Measurements from ENCODE around the gene DCHS1. TPM values are rescaled to one million over a fixed set of nuclear protein-coding genes. Genes with fewer than 3 reads are reported as not detected.

The DCHS1 gene
- total and polyA plus RNA-seq, 9 of the 15 experiments (the other 6 are each of a cell fraction or from before 2014, with no cell fraction given) = 0.04 to 0.49 (median 0.14) TPM; not detected in 2

DNA sequence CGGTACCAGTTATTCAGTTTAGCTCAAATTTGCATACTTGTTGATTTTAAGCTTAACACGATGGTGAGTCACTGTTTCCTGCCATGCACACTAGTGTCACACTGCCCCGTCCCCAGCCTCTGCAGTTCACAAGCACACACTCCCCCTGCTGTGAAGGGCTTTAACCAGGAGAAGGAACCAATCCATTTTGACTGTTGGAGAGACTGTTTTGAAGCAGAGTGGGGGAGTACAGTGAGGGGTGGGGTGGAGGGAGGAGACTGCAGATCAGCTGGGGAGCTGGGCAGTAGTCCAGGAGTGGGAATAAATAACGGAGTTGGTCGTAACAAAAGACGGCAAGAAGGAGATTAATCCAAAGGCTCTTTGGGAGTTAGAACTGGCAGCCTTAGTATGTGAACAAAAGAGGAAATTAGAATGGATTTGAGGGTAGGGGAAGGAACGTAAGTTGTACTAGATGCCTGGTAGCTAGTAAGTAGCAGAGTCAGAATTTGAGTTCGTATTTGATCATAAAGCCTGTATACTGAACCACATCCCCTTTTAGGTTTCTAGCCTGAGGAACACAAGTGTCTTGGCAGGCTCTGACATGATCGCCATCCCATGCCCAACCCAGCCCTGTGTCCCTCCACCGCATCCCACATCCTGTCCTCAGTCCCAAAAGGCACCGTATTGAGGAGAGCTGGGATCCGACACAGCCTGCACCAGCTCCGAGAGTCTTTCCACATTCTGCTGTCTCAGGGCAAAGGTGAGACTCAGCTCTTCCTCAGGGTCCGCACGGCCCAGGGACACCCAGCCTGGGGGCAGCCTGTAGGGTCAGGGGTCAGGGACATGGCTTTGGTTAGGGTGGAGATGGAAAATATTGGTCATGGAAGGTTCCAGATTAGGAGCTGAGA is 37.2 kb downstream of the DCHS1 start (continued):
- TF ChIP-seq, protein P1, sequence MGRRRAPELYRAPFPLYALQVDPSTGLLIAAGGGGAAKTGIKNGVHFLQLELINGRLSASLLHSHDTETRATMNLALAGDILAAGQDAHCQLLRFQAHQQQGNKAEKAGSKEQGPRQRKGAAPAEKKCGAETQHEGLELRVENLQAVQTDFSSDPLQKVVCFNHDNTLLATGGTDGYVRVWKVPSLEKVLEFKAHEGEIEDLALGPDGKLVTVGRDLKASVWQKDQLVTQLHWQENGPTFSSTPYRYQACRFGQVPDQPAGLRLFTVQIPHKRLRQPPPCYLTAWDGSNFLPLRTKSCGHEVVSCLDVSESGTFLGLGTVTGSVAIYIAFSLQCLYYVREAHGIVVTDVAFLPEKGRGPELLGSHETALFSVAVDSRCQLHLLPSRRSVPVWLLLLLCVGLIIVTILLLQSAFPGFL (CRISPR knock-in tag; IDR thresholded peaks at IDR 0.05) = no peak
- TF ChIP-seq SOX6 (IDR thresholded peaks at IDR 0.05) (peak; percentile 35), SAFB (IDR thresholded peaks at IDR 0.05; ENCODE audit: borderline replicate concordance, low read depth, low read length) (no peak), LEF1 (IDR thresholded peaks at IDR 0.05) (0 out of 2 replicates have a peak, but pooled peaks have one; percentile 22), ZNF134 (CRISPR knock-in tag; conservative IDR thresholded peaks at IDR 0.05) (no peak), ZNF785 (CRISPR knock-in tag; IDR thresholded peaks at IDR 0.05) (no peak), TSC22D4 (tag; IDR thresholded peaks at IDR 0.05) (no peak), HNRNPL (IDR thresholded peaks at IDR 0.05; ENCODE audit: low read depth, low read length) (no peak), NBN (IDR thresholded peaks at IDR 0.05; ENCODE audit: low read depth) (peak; percentile 80; the same call in 1 of the 2 replicates), MXI1 (IDR thresholded peaks at IDR 0.05; ENCODE audit: low read depth, low read length) (no peak), EP400 (IDR thresholded peaks at IDR 0.05) (peak; percentile 43; the same call in 1 of the 2 replicates)
- TF ChIP-seq, protein P2, sequence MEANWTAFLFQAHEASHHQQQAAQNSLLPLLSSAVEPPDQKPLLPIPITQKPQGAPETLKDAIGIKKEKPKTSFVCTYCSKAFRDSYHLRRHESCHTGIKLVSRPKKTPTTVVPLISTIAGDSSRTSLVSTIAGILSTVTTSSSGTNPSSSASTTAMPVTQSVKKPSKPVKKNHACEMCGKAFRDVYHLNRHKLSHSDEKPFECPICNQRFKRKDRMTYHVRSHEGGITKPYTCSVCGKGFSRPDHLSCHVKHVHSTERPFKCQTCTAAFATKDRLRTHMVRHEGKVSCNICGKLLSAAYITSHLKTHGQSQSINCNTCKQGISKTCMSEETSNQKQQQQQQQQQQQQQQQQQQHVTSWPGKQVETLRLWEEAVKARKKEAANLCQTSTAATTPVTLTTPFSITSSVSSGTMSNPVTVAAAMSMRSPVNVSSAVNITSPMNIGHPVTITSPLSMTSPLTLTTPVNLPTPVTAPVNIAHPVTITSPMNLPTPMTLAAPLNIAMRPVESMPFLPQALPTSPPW (CRISPR knock-in tag; IDR thresholded peaks at IDR 0.05) = peak; percentile 84
- TF ChIP-seq, protein P3, sequence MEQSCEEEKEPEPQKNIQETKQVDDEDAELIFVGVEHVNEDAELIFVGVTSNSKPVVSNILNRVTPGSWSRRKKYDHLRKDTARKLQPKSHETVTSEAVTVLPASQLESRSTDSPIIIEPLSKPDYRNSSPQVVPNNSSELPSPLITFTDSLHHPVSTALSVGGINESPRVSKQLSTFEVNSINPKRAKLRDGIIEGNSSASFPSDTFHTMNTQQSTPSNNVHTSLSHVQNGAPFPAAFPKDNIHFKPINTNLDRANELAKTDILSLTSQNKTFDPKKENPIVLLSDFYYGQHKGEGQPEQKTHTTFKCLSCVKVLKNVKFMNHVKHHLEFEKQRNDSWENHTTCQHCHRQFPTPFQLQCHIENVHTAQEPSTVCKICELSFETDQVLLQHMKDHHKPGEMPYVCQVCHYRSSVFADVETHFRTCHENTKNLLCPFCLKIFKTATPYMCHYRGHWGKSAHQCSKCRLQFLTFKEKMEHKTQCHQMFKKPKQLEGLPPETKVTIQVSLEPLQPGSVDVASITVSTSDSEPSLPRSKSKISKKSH (CRISPR knock-in tag; IDR thresholded peaks at IDR 0.05) = no peak
- TF ChIP-seq, protein P4, sequence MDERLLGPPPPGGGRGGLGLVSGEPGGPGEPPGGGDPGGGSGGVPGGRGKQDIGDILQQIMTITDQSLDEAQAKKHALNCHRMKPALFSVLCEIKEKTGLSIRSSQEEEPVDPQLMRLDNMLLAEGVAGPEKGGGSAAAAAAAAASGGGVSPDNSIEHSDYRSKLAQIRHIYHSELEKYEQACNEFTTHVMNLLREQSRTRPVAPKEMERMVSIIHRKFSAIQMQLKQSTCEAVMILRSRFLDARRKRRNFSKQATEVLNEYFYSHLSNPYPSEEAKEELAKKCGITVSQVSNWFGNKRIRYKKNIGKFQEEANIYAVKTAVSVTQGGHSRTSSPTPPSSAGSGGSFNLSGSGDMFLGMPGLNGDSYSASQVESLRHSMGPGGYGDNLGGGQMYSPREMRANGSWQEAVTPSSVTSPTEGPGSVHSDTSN (CRISPR knock-in tag; IDR thresholded peaks at IDR 0.05; ENCODE audit: low read depth) = no peak
- TF ChIP-seq, protein P4 (tag; conservative IDR thresholded peaks at IDR 0.05; ENCODE audit: low read depth) = peak; percentile 73
- TF ChIP-seq, protein P5, sequence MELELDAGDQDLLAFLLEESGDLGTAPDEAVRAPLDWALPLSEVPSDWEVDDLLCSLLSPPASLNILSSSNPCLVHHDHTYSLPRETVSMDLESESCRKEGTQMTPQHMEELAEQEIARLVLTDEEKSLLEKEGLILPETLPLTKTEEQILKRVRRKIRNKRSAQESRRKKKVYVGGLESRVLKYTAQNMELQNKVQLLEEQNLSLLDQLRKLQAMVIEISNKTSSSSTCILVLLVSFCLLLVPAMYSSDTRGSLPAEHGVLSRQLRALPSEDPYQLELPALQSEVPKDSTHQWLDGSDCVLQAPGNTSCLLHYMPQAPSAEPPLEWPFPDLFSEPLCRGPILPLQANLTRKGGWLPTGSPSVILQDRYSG (tag; conservative IDR thresholded peaks at IDR 0.05; ENCODE audit: low read depth) = no peak

Data from K562 (cell line).